ENCODE results near the gene GRHL1. TPM values are rescaled to one million over a fixed set of nuclear protein-coding genes. Genes with fewer than 3 reads are reported as not detected.
"Not testable (repeated sequence)": the region's sequence is repeated elsewhere in the genome, so short reads cannot be mapped to it uniquely, and the experiment has no call there.

Gene GRHL1
- total RNA-seq, 6 experiments from 2014 or later: 3.5 to 11.2 (median 6.2) TPM

DNA sequence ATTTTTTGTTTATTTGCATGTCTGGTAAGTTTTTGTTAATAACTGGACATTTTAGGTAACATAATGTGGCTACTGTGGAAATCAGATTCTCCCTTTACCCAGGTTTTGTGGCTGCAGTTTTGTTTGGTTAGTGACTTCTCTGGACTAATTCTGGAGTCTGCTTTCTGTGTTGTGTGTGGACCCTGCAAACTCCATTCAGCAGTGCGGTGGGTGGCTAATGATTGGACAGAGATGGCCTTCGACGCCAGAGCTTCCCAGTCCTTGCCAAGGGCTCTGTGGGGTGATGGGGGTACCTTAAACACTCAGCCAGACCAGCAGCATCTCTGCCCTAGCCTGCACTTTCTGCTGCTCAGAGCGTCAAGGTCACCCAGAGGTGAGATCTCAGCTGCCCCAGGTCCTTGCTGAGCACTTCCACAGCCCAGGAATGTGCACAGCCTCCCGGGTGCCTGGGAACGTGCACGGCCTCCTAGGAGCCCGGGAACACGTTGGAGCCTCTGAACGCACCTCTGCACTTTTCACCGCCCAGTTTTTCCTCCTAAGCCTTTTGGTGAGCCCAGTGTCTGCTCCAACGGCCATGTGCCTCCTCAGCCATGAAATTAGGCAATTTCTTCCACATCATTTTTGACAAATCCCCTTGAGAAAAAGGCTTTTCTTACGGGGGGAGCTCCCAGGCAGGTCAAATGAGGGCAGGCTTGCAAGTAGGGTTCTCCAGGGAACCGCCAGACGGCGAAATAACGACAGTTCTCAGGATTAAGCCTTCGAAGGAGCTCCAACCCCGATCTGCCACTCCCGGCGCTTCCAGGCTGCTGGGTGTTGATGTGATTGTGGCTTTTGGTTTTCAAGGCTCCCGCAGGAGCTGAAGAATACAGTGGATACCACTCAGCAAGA lies 56.7 kb downstream of the GRHL1 start:
- 82% methylated on average over 12 of the region's 22 CpGs for WGBS (ENCODE audit: insufficient coverage, low coverage, low lambda C conversion rate, missing lambda C conversion rate)
- peak overlapping the region in 1 of 3 donors; percentile 44 for H3K4me3 ChIP-seq
- ATAC-seq (no peak), DNase-seq (peak in 1 of 3 donors; percentile 36)
- no peaks in the 10 kb centered on the region for H3K9me3 ChIP-seq
- peaks cover 0 to 31% (median 13%) of the 10 kb centered on the region in 4 donors for H3K4me1 ChIP-seq
- TF ChIP-seq POLR2A (IDR thresholded peaks at IDR 0.05): no peak
- TF ChIP-seq, protein P1, sequence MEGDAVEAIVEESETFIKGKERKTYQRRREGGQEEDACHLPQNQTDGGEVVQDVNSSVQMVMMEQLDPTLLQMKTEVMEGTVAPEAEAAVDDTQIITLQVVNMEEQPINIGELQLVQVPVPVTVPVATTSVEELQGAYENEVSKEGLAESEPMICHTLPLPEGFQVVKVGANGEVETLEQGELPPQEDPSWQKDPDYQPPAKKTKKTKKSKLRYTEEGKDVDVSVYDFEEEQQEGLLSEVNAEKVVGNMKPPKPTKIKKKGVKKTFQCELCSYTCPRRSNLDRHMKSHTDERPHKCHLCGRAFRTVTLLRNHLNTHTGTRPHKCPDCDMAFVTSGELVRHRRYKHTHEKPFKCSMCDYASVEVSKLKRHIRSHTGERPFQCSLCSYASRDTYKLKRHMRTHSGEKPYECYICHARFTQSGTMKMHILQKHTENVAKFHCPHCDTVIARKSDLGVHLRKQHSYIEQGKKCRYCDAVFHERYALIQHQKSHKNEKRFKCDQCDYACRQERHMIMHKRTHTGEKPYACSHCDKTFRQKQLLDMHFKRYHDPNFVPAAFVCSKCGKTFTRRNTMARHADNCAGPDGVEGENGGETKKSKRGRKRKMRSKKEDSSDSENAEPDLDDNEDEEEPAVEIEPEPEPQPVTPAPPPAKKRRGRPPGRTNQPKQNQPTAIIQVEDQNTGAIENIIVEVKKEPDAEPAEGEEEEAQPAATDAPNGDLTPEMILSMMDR (IDR thresholded peaks at IDR 0.05): no peak
- H3K36me3 ChIP-seq: no peaks in the 10 kb centered on the region
- intact Hi-C loops (cut with DNase I): no loop called here
- no peaks in the 10 kb centered on the region for H3K27me3 ChIP-seq
- H3K27ac ChIP-seq: no peak overlapping the region

DNA sequence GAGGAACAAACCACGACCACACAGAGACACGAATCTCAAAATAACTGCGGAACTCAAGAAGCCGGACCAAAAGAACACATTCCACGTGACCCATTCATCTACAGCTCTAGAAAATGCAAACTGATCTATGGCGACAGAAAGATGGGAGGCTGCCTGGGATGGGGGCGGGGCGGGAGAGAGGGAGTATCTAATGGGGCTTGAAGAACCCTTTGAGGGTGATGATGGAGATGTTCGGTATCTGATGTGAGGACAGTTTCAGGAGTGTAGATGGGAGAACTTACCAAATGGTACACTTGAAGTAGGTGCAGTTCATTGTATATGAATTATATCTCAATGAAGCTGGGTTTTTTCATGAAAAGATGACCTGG lies 57.3 kb downstream of the GRHL1 start:
- H3K4me3 ChIP-seq: peak overlapping the region in 1 of 3 donors; percentile 44
- H3K27me3 ChIP-seq: no peaks in the 10 kb centered on the region
- WGBS (ENCODE audit: insufficient coverage, low coverage, low lambda C conversion rate, missing lambda C conversion rate): 89% methylated on average over 9 of the region's 9 CpGs
- intact Hi-C loops (cut with DNase I): no loop called here
- H3K36me3 ChIP-seq: no peaks in the 10 kb centered on the region
- H3K27ac ChIP-seq: no peak overlapping the region
- no peaks in the 10 kb centered on the region for H3K9me3 ChIP-seq
- TF ChIP-seq, protein P1 (IDR thresholded peaks at IDR 0.05): no peak
- no peak for TF ChIP-seq POLR2A (IDR thresholded peaks at IDR 0.05)
- DNase-seq (no peak), ATAC-seq (no peak)
- H3K4me1 ChIP-seq: peaks cover 0 to 31% (median 13%) of the 10 kb centered on the region in 4 donors

DNA sequence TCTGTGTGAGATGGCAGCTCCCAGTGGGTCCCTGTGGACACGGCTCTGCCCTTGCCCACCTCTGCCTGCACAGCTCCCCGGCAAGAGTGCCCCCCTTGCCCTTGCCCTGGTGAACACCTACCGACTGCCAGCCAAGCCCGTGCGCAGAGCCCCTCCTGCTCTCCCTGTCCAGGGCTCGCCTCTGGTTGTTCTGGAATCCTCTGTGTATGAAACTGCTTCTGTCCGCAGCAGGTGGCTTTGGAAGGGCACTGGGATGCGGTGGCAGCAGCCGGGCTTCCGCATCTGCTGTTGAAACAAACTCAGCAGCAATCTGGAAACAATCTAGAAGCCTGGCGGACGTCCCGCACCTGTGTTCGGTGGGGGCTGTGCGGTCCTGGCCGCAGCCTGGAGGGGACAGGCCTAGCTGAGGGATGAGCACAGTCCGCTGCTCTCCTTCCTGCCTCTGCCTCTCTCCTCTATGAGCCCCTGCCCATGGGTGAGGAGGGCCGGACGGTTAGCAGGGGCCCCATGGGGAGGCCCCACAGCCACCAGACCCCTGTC lies 57.8 kb downstream of the GRHL1 start:
- peak in 2 of 3 donors; percentile 47 to 52 for DNase-seq
- intact Hi-C loops (cut with DNase I): no loop called here
- TF ChIP-seq, protein P1 (IDR thresholded peaks at IDR 0.05): no peak
- no peak for TF ChIP-seq POLR2A (IDR thresholded peaks at IDR 0.05)
- peak overlapping the region in 1 of 3 donors; percentile 44 for H3K4me3 ChIP-seq
- H3K36me3 ChIP-seq: no peaks in the 10 kb centered on the region
- 43% methylated on average over 6 of the region's 19 CpGs for WGBS (ENCODE audit: insufficient coverage, low coverage, low lambda C conversion rate, missing lambda C conversion rate)
- ATAC-seq: peak in 2 of 4 donors; percentile 1 to 59
- H3K27me3 ChIP-seq: no peaks in the 10 kb centered on the region
- peaks cover 0 to 31% (median 13%) of the 10 kb centered on the region in 4 donors for H3K4me1 ChIP-seq
- no peaks in the 10 kb centered on the region for H3K9me3 ChIP-seq
- H3K27ac ChIP-seq: peak overlapping the region; percentile 89 to 97 (median 94)

DNA sequence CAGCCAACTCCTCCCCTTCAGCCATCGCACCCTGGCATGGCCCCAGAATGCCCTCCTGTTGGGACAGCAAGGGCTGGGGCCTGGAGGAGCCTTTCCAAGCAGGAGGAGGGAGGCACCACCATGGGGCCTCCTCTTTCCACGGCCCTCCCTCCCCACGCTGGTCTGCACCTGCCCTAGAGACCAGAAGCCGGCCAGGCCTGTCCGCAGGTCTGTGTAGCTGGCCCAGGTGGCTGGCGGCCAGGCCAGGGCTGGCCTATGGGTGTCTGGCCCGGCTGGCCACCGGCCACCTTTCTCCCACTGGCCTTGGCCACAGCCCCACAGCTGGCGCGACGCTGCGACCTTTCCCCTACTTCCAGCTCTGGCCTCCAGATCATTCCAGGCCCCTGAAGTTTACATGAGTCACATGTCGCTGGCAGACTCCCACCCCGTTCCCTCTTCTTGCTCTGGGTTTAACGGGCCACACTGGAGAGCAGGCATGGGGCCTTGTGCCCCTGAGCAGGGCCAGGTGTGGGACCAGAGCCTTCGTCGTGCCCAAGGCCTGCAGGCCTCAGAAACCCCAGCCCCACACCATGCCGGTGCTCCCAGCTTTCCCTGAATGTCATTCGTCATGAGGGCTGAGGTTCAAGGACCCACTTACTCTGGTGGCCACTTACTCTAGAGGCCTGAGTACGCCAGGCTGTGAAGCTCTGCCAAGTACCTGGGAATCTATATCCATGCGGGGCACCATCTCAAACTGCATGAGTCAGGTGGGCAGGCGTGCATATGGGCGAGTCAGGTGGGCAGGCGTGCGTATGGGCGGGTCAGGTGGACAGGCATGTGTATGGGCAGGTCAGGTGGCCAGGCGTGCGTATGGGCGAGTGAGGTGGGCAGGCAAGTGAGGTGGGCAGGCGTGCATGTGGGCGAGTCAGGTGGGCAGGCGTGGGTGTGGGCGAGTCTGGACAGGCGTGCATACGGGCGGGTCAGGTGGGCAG lies 58.6 kb downstream of the GRHL1 start:
- Histone ChIP-seq H3K4me1 (peaks cover 0 to 31% (median 13%) of the 10 kb centered on the region in 4 donors), H3K9me3 (no peaks in the 10 kb centered on the region), H3K36me3 (no peaks in the 10 kb centered on the region), H3K4me3 (peak overlapping the region in 1 of 3 donors; percentile 45), H3K27me3 (no peaks in the 10 kb centered on the region), H3K27ac (peak overlapping the region; percentile 89 to 97 (median 94))
- ATAC-seq (peak; percentile 91 to 96 (median 92)), DNase-seq (peak; percentile 95 to 97 (median 97))
- peak; percentile 83 for TF ChIP-seq POLR2A (IDR thresholded peaks at IDR 0.05)
- TF ChIP-seq, protein P1 (IDR thresholded peaks at IDR 0.05): no peak
- 75% methylated on average over 19 of the region's 36 CpGs for WGBS (ENCODE audit: insufficient coverage, low coverage, low lambda C conversion rate, missing lambda C conversion rate)
- intact Hi-C loops (cut with DNase I): no loop called here

DNA sequence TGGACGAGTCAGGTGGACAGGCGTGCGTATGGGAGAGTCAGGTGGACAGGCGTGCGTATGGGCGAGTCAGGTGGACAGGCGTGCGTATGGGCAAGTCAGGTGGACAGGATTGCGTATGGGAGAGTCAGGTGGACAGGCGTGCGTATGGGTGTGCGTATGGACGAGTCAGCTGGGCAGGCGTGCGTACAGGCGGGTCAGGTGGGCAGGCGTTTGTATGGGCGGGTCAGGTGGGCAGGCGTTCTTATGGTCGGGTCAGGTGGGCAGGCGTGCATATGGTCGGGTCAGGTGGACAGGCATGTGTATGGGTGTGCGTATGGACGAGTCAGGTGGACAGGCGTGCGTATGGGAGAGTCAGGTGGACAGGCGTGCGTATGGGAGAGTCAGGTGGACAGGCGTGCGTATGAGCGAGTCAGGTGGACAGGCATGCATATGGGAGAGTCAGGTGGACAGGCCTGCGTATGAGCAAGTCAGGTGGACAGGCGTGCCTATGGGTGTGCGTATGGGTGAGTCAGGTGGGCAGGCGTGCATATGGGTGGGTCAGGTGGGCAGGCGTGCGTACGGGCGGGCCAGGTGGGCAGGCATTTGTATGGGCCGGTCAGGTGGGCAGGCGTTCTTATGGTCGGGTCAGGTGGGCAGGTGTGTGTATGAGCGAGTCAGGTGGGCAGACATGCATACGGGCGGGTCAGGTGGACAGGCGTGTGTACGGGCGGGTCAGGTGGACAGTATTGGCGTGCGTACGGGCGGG lies 59.5 kb downstream of the GRHL1 start:
- peaks cover 0 to 31% (median 13%) of the 10 kb centered on the region in 4 donors for H3K4me1 ChIP-seq
- ATAC-seq; H3K9me3 ChIP-seq; intact Hi-C loops (cut with DNase I); H3K36me3 ChIP-seq; H3K27ac ChIP-seq; H3K27me3 ChIP-seq: not testable (repeated sequence)
- peak in 1 of 3 donors; percentile 50 for DNase-seq
- WGBS (ENCODE audit: insufficient coverage, low coverage, low lambda C conversion rate, missing lambda C conversion rate): 92% methylated on average over 41 of the region's 52 CpGs
- peak overlapping the region in 1 of 3 donors; percentile 45 for H3K4me3 ChIP-seq
